DND-41 (cell line): ENCODE results near the gene FAM83C.

Source experiments
- ATAC-seq: fragments of 200-7000 bp; cut with Tn5 transposase; 3 replicates; pipeline ENCODE4 v1.9.1; 2021; ENCODE audit warnings: low read depth; ENCODE audit not compliant: insufficient read depth
- DNase-seq: peaks from one replicate; pipeline ENCODE4 v3.0.0-alpha.2; 2020
- H2AFZ ChIP-seq: 2 replicates; pipeline ENCODE4 v1.6.0; 2012; ENCODE audit warnings: low read depth, low read length
- H3K27ac ChIP-seq: 2 replicates; pipeline ENCODE4 v1.5.1; 2012; ENCODE audit warnings: low read length, inconsistent platforms
- H3K27me3 ChIP-seq: fragments of 200-600 bp; sonication (generic); 2 replicates; pipeline ENCODE4 v1.6.0; 2012; ENCODE audit warnings: low read length, mild to moderate bottlenecking, inconsistent platforms; ENCODE audit not compliant: insufficient read depth, poor library complexity
- H3K36me3 ChIP-seq: 2 replicates; pipeline ENCODE4 v1.5.1; 2012; ENCODE audit warnings: low read length, inconsistent platforms; ENCODE audit not compliant: insufficient read depth
- H3K4me1 ChIP-seq: 2 replicates; pipeline ENCODE4 v1.5.1; 2012; ENCODE audit warnings: mild to moderate bottlenecking, low read length; ENCODE audit not compliant: insufficient read depth
- H3K4me2 ChIP-seq: 2 replicates; pipeline ENCODE4 v1.6.0; 2012; ENCODE audit warnings: mild to moderate bottlenecking, moderate library complexity, low read length, inconsistent platforms; ENCODE audit not compliant: insufficient read depth
- H3K4me3 ChIP-seq, 2 experiments: fragments of 200-600 bp in 1 of 2; shearing (Covaris generic) in 1 of 2; 2 replicates each; pipeline ENCODE4 v1.5.1; 2012 to 2016; ENCODE audit warnings: inconsistent platforms in 2 of 2, low read length in 2 of 2, mild to moderate bottlenecking in 2 of 2, low read depth in 1 of 2, moderate library complexity in 1 of 2
- H3K79me2 ChIP-seq: 2 replicates; pipeline ENCODE4 v1.6.0; 2012; ENCODE audit warnings: low read length, inconsistent platforms; ENCODE audit not compliant: insufficient read depth
- H3K9ac ChIP-seq: 2 replicates; pipeline ENCODE4 v1.6.0; 2012; ENCODE audit warnings: low read depth, mild to moderate bottlenecking, inconsistent platforms, low read length, moderate library complexity
- H3K9me3 ChIP-seq: 2 replicates; pipeline ENCODE4 v1.5.1; 2012; ENCODE audit warnings: low read length, moderate library complexity, mild to moderate bottlenecking, inconsistent platforms; ENCODE audit not compliant: insufficient read depth, severe bottlenecking
- H4K20me1 ChIP-seq: 2 replicates; pipeline ENCODE4 v1.6.0; 2012; ENCODE audit warnings: low read length; ENCODE audit not compliant: insufficient read depth
- CTCF ChIP-seq: IDR thresholded peaks from 2 replicates; pipeline ENCODE4 v1.5.1; 2012; ENCODE audit warnings: borderline replicate concordance, low read length, moderate library complexity, mild to moderate bottlenecking; ENCODE audit not compliant: poor library complexity, severe bottlenecking; ENCODE audit errors: extremely low read depth
- EZH2 ChIP-seq: IDR thresholded peaks from 3 replicates; pipeline ENCODE4 v1.6.1; 2012; ENCODE audit warnings: borderline replicate concordance, low read depth, mild to moderate bottlenecking, moderate library complexity, low read length, inconsistent platforms; ENCODE audit not compliant: severe bottlenecking

FAM83C gene

GRCh38 chr20:35295674-35296073 is 3.4 kb upstream of the FAM83C start:
- H2AFZ ChIP-seq, result no peak overlapping the region
- no peak overlapping the region for H3K9ac ChIP-seq
- H3K27ac ChIP-seq, result no peak overlapping the region
- H3K79me2 ChIP-seq, result no peaks in the 10 kb centered on the region
- DNase-seq, result no peak
- H3K27me3 ChIP-seq, result no peaks in the 10 kb centered on the region
- H3K9me3 ChIP-seq, result no peaks in the 10 kb centered on the region
- H3K4me3 ChIP-seq, result no peak overlapping the region
- H4K20me1 ChIP-seq, result no peaks in the 10 kb centered on the region
- no peaks in the 10 kb centered on the region for H3K36me3 ChIP-seq
- no peaks in the 10 kb centered on the region for H3K4me1 ChIP-seq
- no peak for ATAC-seq
- no peak overlapping the region for H3K4me2 ChIP-seq
- no peak for TF ChIP-seq CTCF
- no peak for TF ChIP-seq EZH2

DNA sequence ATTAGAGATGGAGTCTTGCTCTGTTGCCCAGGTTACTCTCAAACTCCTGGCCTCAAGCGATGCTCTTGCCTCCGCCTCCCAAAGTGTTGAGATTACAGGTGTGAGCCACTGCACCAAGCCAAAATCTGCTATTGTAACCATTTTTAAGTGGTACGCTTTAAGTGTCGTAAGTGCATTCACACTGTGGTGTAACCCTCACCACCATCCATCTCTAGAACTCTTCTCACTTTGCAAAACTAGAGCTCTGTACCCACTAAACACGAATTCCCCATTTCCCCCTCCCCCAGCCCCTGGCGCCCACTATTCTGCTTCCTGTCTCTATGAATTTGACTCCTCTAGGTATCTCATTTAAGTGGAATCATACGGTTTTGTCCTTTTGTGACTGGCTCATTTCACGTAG is 2.8 kb upstream of the FAM83C start:
- Histone ChIP-seq H3K4me1 (no peaks in the 10 kb centered on the region), H3K36me3 (no peaks in the 10 kb centered on the region), H3K79me2 (no peaks in the 10 kb centered on the region), H3K4me3 (no peak overlapping the region), H3K9ac (no peak overlapping the region), H4K20me1 (no peaks in the 10 kb centered on the region), H2AFZ (no peak overlapping the region), H3K9me3 (no peaks in the 10 kb centered on the region), H3K27ac (no peak overlapping the region), H3K27me3 (no peaks in the 10 kb centered on the region), H3K4me2 (no peak overlapping the region)
- TF ChIP-seq EZH2 (no peak), CTCF (no peak)
- ATAC-seq, result no peak
- DNase-seq, result no peak

- Histone ChIP-seq H2AFZ (no peak overlapping the region), H3K27ac (no peak overlapping the region), H3K4me3 (no peak overlapping the region), H3K4me2 (no peak overlapping the region), H3K79me2 (no peaks in the 10 kb centered on the region), H3K27me3 (no peaks in the 10 kb centered on the region), H3K36me3 (no peaks in the 10 kb centered on the region), H3K9ac (no peak overlapping the region), H4K20me1 (no peaks in the 10 kb centered on the region), H3K4me1 (no peaks in the 10 kb centered on the region), H3K9me3 (no peaks in the 10 kb centered on the region)
- TF ChIP-seq CTCF (no peak), EZH2 (no peak)
- DNase-seq, result no peak
- no peak for ATAC-seq
Measured at GRCh38 chr20:35294293-35294685, 2.1 kb upstream of the FAM83C start.
